Fibroblast of peridontal ligament (primary cell): ENCODE results near the gene ST6GAL1.
"Not testable (repeated sequence)": the region's sequence is repeated elsewhere in the genome, so short reads cannot be mapped to it uniquely, and the experiment has no call there.

Source experiments
- DNase-seq: peaks from one replicate; pipeline ENCODE4 v3.0.0-alpha.2; 2010; ENCODE audit errors: extremely low read depth

Gene ST6GAL1, protein sequence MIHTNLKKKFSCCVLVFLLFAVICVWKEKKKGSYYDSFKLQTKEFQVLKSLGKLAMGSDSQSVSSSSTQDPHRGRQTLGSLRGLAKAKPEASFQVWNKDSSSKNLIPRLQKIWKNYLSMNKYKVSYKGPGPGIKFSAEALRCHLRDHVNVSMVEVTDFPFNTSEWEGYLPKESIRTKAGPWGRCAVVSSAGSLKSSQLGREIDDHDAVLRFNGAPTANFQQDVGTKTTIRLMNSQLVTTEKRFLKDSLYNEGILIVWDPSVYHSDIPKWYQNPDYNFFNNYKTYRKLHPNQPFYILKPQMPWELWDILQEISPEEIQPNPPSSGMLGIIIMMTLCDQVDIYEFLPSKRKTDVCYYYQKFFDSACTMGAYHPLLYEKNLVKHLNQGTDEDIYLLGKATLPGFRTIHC

DNA sequence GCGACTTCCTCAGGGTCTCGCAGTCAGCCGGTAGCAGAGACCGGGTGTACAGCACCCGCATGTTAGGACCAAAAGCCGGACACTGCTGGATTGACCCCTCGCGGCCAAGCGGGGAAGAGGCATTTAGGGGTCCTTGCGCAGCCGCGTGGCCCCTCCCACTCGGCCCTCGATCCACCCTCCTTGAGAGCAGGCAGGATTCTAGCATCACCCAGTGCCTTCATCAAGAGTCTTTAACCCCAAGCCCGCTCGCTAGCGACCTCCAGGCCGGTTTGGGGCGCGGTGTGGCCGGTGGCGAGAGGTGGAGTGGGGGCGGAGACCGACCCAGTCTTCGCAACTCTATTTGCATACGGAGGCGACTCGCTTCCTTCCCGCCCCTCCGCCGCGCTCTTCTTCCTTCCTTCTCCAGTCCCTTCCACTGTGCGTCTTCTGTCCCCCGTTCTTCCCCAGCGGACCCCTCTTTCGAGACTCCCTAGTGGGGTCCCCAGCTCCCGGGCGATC, at the start of gene ST6GAL1:
TSS of gene ST6GAL1 (plus strand) at position 384 of the 498 bp plus-strand sequence. CDS start 112,178 bp downstream, outside the sequence.
- no peak for DNase-seq

DNA sequence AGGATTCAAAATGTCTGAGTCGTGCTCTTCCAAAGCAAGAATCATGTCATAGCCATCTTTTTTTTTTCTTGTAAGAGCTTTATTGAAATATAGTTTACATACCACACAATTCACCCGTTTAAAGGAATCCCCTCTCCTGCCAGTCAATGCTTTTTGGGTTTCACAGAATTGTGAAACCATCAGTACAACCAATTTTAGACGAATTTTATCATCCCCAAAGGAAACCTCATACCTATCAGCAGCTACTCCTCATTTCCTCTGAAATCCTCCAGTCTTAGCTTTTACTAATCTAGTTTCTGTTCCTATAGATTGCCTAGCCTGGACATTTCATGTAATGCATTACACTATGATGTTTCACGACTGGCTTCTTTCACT, 48.2 kb upstream of the ST6GAL1 start:
- no peak for DNase-seq

DNA sequence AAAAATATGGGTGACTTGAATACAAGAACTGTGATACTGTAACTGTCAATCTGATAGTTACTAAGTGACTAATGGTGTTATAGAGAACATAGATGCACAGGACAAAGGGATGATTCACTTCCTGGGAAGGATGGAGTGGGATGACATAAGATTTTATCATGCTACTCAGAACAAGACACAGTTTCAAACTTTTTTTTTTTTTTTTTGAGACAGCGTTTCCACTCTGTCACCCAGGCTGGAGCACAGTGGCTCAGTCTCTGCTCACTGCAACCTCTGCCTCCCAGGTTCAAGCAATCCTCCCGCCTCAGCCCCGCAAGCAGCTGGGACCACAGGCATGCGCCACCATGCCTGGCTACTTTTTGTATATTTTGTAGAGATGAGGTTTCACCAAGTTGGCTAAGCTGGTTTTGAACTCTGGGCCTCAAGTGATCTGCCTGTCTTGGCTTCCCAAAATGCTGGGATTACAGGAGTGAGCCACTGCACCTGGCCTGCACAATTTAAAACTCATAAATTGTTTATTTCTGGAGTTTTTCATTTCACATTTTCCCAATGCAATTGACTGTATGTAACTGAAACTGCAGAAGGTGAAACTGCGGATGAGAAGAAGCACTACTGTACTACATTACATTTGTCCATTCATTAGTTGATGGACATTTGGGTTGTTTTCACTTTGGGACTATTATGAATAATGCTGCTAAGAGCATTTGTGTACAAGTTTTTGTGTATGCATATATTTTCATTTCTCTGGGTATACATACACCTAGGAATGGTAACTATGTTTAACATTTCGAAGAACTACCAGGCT, 47.2 kb upstream of the ST6GAL1 start:
- peak; percentile 36 for DNase-seq

DNA sequence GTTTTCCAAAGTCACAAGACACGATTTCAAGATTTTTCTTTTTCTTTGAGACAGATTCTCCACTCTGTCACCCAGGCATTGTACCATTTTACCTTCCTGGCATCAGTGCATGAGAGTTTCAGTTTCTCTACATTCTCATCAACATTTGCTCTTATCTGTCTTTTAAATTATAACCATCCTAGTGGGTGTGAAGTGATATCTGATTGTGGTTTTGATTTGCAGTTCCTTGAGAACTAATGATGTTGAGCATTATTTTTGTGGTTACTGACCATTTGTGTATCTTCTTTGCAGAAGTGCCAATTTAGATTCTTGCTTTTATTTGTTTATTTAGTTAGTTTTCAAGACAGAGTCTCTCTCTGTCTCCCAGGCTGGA, 46.7 kb upstream of the ST6GAL1 start:
- DNase-seq: no peak

DNA sequence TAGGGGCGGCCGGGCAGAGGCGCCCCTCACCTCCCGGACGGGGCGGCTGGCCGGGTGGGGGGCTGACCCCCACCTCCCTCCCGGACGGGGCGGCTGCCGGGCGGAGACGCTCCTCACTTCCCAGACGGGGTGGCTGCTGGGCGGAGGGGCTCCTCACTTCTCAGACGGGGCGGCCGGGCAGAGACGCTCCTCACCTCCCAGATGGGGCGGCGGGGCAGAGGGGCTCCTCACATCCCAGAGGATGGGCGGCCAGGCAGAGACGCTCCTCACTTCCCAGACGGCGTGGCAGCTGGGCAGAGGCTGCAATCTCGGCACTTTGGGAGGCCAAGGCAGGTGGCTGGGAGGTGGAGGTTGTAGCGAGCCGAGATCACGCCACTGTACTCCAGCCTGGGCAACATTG, 45.5 kb upstream of the ST6GAL1 start:
- not testable (repeated sequence) for DNase-seq

DNA sequence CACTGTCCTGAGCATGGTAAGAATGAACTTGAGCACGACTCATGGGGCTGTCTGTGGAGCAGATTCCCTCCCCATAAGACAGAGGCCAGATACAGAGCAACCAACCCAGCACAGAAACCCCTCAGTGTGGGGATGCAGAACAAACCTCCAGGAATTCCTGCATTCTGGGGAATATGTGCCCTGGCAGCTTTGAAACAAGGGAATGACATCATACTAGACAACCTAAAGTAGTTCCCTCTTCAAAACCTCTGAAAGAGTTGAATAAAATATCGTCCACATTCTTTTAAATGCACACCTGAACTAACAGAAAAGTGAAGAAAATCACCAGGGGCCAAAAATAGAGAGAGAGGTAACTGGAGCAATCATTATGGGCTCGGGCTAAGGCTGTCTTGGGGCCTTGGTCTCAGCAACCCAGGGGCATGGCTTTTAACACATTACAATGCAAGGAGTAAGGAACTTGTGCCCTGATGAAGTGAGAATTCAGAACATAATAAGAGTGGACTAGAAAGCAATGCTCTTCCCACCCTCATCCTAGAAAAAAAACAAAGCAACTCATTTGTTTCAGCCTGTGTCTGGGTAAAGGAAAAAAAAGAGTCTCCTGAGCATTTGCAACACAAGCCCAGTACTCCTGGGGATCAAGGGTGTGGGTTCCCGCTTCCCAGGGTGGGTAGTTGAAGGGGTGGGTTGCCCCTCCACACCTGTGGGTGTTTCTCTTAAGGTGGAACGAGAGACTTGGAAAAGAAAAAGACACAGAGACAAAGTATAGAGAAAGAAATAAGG, 43.9 kb upstream of the ST6GAL1 start:
- DNase-seq: no peak

DNA sequence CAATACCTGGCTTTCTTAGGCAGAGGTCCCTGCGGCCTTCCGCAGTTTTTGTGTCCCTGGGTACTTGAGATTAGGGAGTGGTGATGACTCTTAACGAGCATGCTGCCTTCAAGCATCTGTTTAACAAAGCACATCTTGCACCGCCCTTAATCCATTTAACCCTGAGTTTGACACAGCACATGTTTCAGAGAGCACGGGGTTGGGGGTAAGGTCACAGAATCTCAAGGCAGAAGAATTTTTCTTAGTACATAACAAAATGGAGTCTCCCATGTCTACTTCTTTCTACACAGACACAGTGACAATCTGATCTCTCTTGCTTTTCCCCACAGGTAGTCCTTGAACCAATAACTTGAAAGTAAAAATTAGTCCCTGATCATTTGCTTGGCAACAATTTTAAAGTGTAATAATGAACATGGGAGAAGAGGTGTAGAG, 42.8 kb upstream of the ST6GAL1 start:
- DNase-seq: not testable (repeated sequence)

DNA sequence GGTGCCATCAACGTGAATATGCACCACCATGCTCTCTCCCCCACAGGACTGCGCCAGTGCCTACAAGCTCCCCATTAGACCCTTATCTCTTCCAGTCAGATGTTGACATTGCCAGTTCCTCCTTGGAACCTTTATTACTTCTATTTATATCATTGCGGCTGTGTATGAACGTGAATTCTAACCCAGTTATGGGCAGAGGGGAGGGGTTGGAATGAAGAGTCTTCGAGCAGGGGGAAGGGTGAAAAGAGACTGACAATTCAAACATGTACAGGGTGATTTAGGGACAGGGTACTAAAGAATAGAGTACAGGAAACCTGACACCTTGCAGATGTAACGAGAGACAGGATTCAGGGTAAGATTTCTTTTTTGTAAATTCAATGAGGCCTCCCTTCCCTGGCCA, 41.8 kb upstream of the ST6GAL1 start:
- DNase-seq: no peak

DNA sequence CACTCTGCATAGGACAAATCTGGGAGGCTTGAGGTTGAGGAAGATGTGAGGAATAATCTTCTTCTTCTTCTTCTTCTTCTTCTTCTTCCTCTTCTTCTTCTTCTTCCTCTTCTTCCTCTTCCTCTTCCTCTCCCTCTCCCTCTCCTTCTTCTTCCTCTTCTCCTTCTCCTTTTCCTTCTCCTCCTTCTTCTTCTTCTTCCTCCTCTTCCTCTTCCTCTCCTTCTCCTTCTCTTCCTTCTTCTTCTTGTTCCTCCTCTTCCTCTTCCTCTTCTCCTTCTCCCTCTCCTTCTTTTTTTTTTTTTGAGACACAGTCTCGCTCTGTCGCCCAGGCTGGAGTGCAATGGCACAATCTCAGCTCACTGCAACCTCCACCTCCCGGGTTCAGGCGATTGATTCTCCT, 40.6 kb upstream of the ST6GAL1 start:
- DNase-seq: not testable (repeated sequence)

DNA sequence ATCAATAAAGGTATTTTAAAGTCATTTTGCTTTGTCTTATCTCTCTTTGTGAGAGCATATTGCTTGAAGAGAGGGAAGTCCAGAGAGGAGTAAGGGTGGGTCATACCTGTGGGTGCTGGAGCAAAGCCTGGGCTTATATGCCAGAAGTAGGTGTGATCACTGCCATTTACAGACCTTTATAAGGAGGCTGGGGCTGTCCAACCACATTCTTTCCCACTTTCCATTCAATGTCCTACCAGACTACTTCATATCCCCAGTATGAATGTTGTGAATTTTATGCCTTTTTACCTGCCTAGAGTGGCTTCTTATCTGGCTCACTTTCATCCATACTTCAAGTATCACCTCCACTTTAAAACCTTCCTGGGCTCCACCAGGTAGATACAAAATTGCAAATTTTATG, 39.4 kb upstream of the ST6GAL1 start:
- DNase-seq: no peak

DNA sequence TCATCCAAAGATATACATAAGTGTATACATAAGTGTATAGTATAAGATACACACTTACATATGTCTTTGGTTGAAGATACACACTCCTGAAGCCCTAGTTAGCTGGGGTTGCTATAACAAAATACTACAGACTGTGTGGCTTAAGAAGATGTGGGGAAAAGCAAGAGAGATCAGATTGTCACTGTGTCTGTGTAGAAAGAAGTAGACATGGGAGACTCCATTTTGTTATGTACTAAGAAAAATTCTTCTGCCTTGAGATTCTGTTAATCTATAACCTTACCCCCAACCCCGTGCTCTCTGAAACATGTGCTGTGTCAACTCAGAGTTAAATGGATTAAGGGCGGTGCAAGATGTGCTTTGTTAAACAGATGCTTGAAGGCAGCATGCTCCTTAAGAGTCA, 37.3 kb upstream of the ST6GAL1 start:
- not testable (repeated sequence) for DNase-seq

DNA sequence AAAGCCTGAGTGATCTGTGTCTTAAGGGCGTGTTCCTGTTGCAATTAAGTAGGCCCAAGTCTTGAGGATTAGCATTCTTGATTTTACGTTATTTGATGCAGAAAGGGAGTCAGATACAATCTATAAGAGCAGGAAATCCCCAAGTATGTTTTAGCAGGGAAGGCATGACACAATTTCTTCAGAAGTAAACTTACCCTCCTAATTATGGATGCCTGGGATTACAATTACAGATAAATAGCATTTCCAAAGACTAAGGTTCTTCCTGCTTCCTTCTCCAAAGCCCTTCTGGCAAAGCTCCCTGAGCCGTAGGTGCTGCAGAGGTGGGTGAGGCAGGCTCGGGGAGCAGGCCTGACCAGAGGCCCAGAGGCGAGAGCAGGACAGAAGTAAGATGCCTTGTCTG, 34.9 kb upstream of the ST6GAL1 start:
- DNase-seq: no peak

DNA sequence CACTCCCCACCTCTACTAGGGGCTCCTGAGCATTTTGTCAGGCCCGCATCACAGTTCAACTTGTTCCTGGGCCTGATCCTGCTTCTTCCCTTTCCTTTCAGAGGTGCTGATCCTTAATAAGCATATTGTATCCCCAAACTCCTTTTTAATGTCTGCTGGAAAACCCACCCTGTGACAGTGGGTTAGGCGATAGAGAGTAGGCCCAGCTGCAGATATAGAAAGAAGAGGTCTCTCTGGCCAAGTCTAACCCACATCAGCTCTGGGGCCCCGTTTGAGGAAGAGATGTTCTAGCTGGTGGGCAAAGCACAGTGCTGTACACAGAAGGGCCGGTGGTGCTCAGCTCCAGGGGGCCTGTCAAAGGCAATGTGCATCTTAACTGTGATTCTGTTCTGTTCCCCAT, 34.3 kb upstream of the ST6GAL1 start:
- no peak for DNase-seq

DNA sequence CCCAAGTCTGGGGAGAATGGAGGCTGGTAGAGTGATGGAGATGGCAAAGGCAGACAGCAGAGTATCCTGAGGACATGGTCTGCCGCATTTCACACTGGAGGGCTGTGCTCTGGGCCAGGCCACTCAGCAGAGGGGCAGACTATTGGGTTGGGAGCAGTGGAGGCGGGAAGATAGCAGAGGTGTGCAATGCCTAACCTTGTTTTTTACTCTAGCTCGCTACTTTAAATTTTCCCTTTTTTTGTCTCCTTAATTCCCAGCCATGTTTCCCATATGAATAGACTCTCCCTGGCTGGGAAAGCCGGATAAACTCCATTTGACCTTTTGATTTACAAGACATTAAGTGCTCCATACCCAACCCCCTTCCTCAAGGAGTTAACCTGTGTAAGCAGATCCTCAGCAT, 33.5 kb upstream of the ST6GAL1 start:
- no peak for DNase-seq

DNA sequence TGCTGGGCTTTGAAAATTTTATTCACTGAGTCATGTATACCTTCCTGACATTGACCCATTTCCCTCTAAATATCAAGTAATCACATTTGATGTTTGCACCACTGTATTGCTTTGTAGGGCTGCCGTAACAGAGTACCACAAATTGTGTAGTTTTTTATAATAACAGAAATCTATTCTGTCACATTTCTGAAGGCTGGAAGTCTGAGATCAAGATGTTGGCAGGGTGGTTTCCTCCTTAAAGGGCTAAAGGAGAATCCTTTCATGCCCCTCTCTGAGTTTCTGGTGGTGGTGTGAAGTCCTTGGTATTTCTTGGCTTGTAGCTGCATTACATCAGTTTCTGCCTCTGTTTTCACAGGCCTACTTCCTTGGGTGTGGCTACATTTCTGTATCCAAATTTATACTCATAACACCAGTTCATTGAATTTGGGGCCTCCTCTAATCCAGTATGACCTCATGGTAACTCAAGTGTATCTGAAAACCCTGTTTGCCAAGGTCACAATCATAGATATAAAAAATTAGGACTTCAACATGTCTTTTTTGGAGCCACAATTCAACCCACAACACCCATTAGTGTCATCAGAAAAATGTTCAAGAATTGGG, 29.1 kb upstream of the ST6GAL1 start:
- peak; percentile 24 for DNase-seq

DNA sequence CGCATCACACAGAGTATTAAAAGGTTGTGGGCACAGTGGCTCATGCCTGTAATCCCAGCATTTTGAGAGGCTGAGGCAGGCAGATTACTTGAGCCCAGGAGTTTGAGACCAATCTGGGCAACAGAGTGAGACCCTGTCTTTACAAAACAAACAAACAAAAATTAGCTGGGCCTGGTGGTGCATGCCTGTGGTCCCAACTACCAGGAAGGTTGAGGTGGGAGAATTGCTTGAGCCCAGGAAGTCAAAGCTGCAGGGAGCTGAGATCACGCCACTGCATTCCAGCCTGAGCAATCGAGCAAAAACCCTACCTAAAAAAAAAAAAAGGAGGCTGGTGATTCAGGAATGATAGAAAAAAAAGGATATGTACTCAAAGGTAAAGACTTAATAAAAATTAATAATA, 28.2 kb upstream of the ST6GAL1 start:
- DNase-seq: no peak

DNA sequence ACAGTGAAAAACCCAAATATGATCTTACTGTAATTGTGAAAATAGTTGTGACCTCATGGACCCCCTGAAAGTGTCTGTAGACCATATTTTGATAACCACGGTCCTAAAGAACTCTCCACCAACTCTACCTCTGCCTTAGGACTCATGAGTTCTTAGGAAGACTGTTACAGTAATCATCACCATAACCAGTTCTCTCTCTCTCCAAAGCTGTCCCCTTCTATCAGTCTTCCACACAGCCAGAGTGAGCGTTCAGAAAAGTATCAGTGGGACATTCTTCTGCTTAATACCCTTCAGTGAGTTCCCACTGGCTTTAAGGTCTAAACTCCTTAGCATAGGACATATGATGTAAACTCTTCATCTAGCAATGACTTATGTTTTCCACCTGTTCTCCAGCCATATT, 27.6 kb upstream of the ST6GAL1 start:
- no peak for DNase-seq

DNA sequence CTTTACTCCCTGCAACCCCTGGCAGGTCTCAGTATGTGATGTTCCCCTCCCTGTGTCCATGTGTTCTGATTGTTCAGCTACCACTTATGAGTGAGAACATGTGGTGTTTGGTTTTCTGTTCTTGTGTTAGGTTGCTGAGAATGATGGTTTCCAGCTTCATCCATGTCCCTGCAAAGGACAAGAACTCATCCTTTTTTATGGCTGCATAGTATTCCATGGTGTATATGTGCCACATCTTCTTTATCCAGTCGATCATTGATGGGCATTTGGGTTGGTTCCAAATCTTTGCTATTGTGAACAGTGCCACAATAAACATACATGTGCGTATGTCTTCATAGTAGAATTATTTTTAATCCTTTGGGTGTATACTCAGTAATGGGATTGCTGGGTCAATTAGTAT, 26.6 kb upstream of the ST6GAL1 start:
- not testable (repeated sequence) for DNase-seq

DNA sequence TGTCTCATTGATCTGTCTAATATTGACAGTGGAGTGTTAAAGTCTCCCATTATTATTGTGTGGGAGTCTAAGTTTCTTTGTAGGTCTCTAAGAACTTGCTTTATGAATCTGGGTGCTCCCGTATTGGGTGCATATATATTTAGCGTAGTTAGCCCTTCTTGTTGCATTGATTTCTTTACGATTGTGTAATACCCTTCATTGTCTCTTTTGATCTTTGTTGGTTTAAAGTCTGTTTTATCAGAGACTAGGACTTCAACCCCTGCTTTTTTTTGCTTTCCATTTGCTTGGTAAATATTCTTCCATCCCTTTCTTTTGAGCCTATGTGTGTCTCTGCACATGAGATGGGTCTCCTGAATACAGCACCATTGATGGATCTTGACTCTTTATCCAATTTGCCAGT, 23.3 kb upstream of the ST6GAL1 start:
- not testable (repeated sequence) for DNase-seq

DNA sequence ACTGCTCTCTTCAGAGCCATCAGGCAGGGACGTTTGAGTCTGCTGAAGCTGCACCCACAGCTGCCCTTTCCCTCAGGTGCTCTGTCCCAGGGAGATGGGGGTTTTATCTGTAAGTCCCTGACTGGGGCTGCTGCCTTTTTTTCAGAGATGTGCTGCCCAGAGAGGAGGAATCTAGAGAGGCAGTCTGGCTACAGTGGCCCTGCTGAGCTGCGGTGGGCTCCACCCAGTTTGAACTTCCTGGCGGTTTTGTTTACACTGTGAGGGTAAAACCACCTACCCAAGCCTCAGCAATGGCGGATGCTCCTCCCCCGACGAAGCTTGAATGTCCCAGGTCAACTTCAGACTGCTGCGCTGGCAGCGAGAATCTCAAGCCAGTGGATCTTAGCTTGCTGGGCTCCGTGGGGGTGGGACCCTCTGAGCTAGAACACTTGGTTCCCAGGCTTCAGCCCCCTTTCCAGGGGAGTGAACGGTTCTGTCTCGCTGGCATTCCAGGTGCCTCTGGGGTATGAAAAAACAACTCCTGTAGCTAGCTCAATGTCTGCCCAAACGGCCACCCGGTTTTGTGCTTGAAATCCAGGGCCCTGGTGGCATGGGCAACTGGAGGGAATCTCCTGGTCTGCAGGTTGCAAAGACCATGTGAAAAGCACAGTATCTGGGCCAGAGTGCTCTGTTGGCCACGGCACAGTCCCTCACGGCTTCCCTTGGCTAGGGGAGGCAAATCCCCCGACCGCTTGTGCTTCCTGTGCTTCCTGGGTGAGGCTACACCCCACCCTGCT, 21.1 kb upstream of the ST6GAL1 start:
- DNase-seq: no peak
